Measurements from ENCODE around the gene PGAP6. TPM values are rescaled to one million over a fixed set of nuclear protein-coding genes. Genes with fewer than 3 reads are reported as not detected.

The PGAP6 gene
- total and polyA plus RNA-seq, 2 of the 8 experiments (the other 6 are each of a cell fraction or from before 2014, with no cell fraction given): 86.8 to 364 TPM

GRCh38 chr16:347203-347602 is 34.6 kb downstream of the PGAP6 start:
- 91% methylated on average over 6 of the region's 6 CpGs; no CpG with 5 or more reads in 1 of the 2 experiments for WGBS, 2 experiments (ENCODE audit: extremely low coverage in 1 of 2, insufficient coverage in 1 of 2, insufficient read length in 1 of 2, insufficient replicate concordance in 2 of 2, low coverage in 1 of 2, low lambda C conversion rate in 2 of 2, missing lambda C conversion rate in 1 of 2)
- H3K4ac ChIP-seq (replicated peaks; ENCODE audit: insufficient read length, low read depth, low read length): no peak overlapping the region
- no peak for FAIRE-seq
- no peak overlapping the region for H2BK20ac ChIP-seq (ENCODE audit: low read length)
- no peaks in the 10 kb centered on the region for H3K9me3 ChIP-seq (ENCODE audit: insufficient read depth in 2 of 2, low read depth in 1 of 2, low read length in 1 of 2)
- H3K79me2 ChIP-seq (ENCODE audit: control insufficient read depth in 1 of 2, insufficient read depth in 2 of 2, low read length in 2 of 2): peaks cover 21 to 90% of the 10 kb centered on the region in 2 experiments; a peak in 3 of 4 replicates
- CTCF ChIA-PET (ENCODE audit: partially characterized antibody): interaction anchor here (1.0 to 2.4 kb wide), 4 partner anchors 10 to 37 kb away, joined by 3 to 12 read pairs (median 4); no protein-coding TSS in a partner anchor
- H2BK12ac ChIP-seq (ENCODE audit: low read depth, low read length): no peak overlapping the region
- no peak overlapping the region for H2BK15ac ChIP-seq (ENCODE audit: low read length)
- H3K56ac ChIP-seq (replicated peaks; ENCODE audit: insufficient read length, low read depth, low read length): no peak overlapping the region
- H3K4me2 ChIP-seq (ENCODE audit: insufficient read depth in 1 of 2, low read depth in 2 of 2, low read length in 2 of 2): no peak overlapping the region
- H3K23ac ChIP-seq (ENCODE audit: insufficient read length): no peak overlapping the region
- peaks cover 0 to 2% (median 0%) of the 10 kb centered on the region in 4 experiments; a peak in 2 of 7 replicates for H3K4me1 ChIP-seq (replicated peaks in 1 of 4; ENCODE audit: control insufficient read depth in 3 of 4, insufficient read depth in 4 of 4, low read length in 3 of 4)
- peaks cover 40% of the 10 kb centered on the region for H3K79me1 ChIP-seq (ENCODE audit: low read depth, low read length)
- H2AK5ac ChIP-seq (ENCODE audit: low read depth, low read length): no peak overlapping the region; the same call in 1 of the 2 replicates
- H4K91ac ChIP-seq (replicated peaks; ENCODE audit: insufficient read length, low read length): no peak overlapping the region
- no peak overlapping the region for H3K27ac ChIP-seq (ENCODE audit: low read depth, low read length)
- H3K9ac ChIP-seq (replicated peaks in 1 of 4; ENCODE audit: extremely low read depth in 1 of 4, low read depth in 3 of 4, low read length in 3 of 4): no peak overlapping the region
- no peak overlapping the region for H3K4me3 ChIP-seq (ENCODE audit: extremely low read depth in 1 of 4, insufficient read depth in 2 of 4, low read depth in 3 of 4, low read length in 4 of 4)
- no peak overlapping the region for H4K8ac ChIP-seq (ENCODE audit: extremely low read depth, insufficient read depth, low read length)
- H3K18ac ChIP-seq (ENCODE audit: extremely low read depth, low read length): no peak overlapping the region
- H2AFZ ChIP-seq (ENCODE audit: low read length): no peak overlapping the region
- H2BK5ac ChIP-seq (ENCODE audit: low read depth, low read length): no peak overlapping the region; the same call in 1 of the 2 replicates
- POLR2A ChIA-PET (ENCODE audit: partially characterized antibody): interaction anchor here (1.5 kb wide), 1 partner anchor 16 kb away, joined by 3 read pairs; no protein-coding TSS in a partner anchor
- H3K36me3 ChIP-seq (ENCODE audit: control insufficient read depth in 2 of 4, insufficient read depth in 4 of 4, low read length in 3 of 4): peaks cover 7 to 24% (median 10%) of the 10 kb centered on the region in 4 experiments; a peak in 6 of 8 replicates
- H4K5ac ChIP-seq (ENCODE audit: insufficient read length, low read depth, low read length): no peak overlapping the region
- no peak overlapping the region for H2BK120ac ChIP-seq (replicated peaks; ENCODE audit: low read depth, low read length)
- DNase-seq (ENCODE audit: low read depth in 1 of 2, low spot score in 2 of 2): no peak
- H3K27me3 ChIP-seq (replicated peaks in 1 of 4; ENCODE audit: control insufficient read depth in 3 of 4, extremely low read depth in 1 of 4, insufficient read depth in 3 of 4, low read length in 3 of 4): no peaks in the 10 kb centered on the region
- peaks cover 19 to 42% of the 10 kb centered on the region in 2 experiments for H4K20me1 ChIP-seq (replicated peaks in 1 of 2; ENCODE audit: control insufficient read depth in 1 of 2, insufficient read depth in 2 of 2, low read length in 2 of 2)
- H3K23me2 ChIP-seq (ENCODE audit: low read depth, low read length): peaks cover 2% of the 10 kb centered on the region; the same call in 1 of the 2 replicates
- H3K14ac ChIP-seq (ENCODE audit: insufficient read length): no peak overlapping the region
- TF ChIP-seq SP4 (IDR thresholded peaks at IDR 0.05; ENCODE audit: low read length) (no peak), CEBPB (IDR thresholded peaks at IDR 0.05; ENCODE audit: low read depth, low read length) (no peak), JUN (IDR thresholded peaks at IDR 0.05; ENCODE audit: low read depth, low read length) (no peak), SRF (IDR thresholded peaks at IDR 0.05; ENCODE audit: low read depth, low read length) (no peak), TEAD4 (IDR thresholded peaks at IDR 0.05; ENCODE audit: low read depth, low read length) (no peak), ATF2 (IDR thresholded peaks at IDR 0.05; ENCODE audit: low read length) (no peak), SP1 (IDR thresholded peaks at IDR 0.05; ENCODE audit: low read depth, low read length) (no peak), NANOG (IDR thresholded peaks at IDR 0.05; ENCODE audit: insufficient read depth, low read depth, low read length, poor library complexity, severe bottlenecking) (no peak), BRCA1 (IDR thresholded peaks at IDR 0.05; ENCODE audit: low read depth, low read length) (no peak), TBP (IDR thresholded peaks at IDR 0.05; ENCODE audit: low read depth, low read length) (no peak)
- TF ChIP-seq, protein P1, sequence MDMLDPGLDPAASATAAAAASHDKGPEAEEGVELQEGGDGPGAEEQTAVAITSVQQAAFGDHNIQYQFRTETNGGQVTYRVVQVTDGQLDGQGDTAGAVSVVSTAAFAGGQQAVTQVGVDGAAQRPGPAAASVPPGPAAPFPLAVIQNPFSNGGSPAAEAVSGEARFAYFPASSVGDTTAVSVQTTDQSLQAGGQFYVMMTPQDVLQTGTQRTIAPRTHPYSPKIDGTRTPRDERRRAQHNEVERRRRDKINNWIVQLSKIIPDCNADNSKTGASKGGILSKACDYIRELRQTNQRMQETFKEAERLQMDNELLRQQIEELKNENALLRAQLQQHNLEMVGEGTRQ (IDR thresholded peaks at IDR 0.05; ENCODE audit: low read length): no peak
- TF ChIP-seq, protein P2, sequence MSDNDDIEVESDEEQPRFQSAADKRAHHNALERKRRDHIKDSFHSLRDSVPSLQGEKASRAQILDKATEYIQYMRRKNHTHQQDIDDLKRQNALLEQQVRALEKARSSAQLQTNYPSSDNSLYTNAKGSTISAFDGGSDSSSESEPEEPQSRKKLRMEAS (IDR thresholded peaks at IDR 0.05): no peak

Data from H1 (cell line).